Esophagus squamous epithelium (tissue), 5 donors: ENCODE data around the gene LRP1B. TPM values are rescaled to one million over a fixed set of nuclear protein-coding genes. Genes with fewer than 3 reads are reported as not detected.

ENCODE experiments used
- DNase-seq: peaks from one replicate; lab custom pipeline; 2025; lab: John Stamatoyannopoulos, UW
- H3K27ac ChIP-seq, 4 donors: fragments of 200-600 bp; sonication (generic); one replicate each; pipeline ENCODE4 v1.5.1; 2016 to 2019; ENCODE audit warnings: mild to moderate bottlenecking in 1 of 4
- H3K27me3 ChIP-seq, 4 donors: fragments of 200-600 bp; sonication (generic); 1 replicate in 3 of 4; 2 replicates in 1 of 4; pipeline versions ENCODE4 v1.5.1 to v1.6.0; 2017 to 2021; ENCODE audit warnings: antibody characterized with exemption in 1 of 4
- H3K36me3 ChIP-seq, 3 donors: fragments of 200-600 bp; sonication (generic); one replicate each; pipeline ENCODE4 v1.5.1; 2016 to 2019
- H3K4me1 ChIP-seq, 3 donors: fragments of 200-600 bp; sonication (generic); one replicate each; pipeline ENCODE4 v1.5.1; 2017 to 2019
- H3K4me3 ChIP-seq, 4 donors: fragments of 200-600 bp; sonication (generic); 1 replicate in 3 of 4; 2 replicates in 1 of 4; pipeline ENCODE4 v1.5.1; 2016 to 2019; ENCODE audit warnings: mild to moderate bottlenecking in 2 of 4, moderate library complexity in 1 of 4
- H3K9me3 ChIP-seq, 3 donors: fragments of 200-600 bp; sonication (generic); one replicate each; pipeline ENCODE4 v1.5.1; 2016 to 2019
- CTCF ChIP-seq, 6 experiments: fragments of 450-650 bp in 4 of 6; fragments of 200-600 bp in 2 of 6; sonication (generic) in 2 of 6; IDR thresholded peaks; one replicate each; pipeline ENCODE4 v1.5.1; 2016 to 2019; ENCODE audit warnings: antibody characterized with exemption in 6 of 6, mild to moderate bottlenecking in 4 of 6, moderate library complexity in 4 of 6
- POLR2A ChIP-seq, 4 donors: fragments of 450-650 bp; IDR thresholded peaks; one replicate each; pipeline ENCODE4 v1.6.1; 2017; ENCODE audit warnings: antibody characterized with exemption in 4 of 4, mild to moderate bottlenecking in 4 of 4, moderate library complexity in 3 of 4
- WGBS, 2 donors: methylation state at CpG; one replicate each; pipeline ENCODE4 v1.1.5; 2018; 5-methylcytosine and 5-hydroxymethylcytosine counted together
- intact Hi-C: fragments of 100-400 bp; cut with DNase I; formaldehyde crosslinking; loops from one replicate; pipeline ENCODE4 v1.15.0; 2022
- total RNA-seq, 4 donors: library from RNA; depleted of rRNA; stranded (reverse); fragments of >200 nt; gene quantifications; one replicate each; pipeline ENCODE4 v1.1.0, GENCODE V29; 2016
- donor health status: DM: yes; HTN: yes; CAD: no.

LRP1B gene
- total RNA-seq, 4 donors from 2014 or later = 0.04 to 1.1 (median 0.23) TPM

DNA sequence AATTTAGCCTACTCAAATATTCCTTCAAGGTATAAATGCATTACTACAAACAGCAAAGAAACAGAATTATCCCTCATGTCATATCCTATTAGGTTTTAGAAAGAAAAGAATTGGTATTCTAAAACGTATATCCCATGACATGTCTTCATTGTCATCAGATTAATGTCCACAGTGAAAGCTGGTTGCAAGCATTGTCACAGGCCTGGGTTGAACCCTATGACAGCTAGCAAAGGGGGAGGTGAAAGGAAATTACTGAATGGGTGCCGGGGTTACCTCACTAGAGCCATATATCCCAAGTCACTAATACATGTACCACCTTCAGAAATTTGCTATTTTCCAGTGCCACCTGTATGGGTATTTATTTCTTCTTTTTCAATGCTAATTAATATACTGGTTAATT is 1720.1 kb downstream of the LRP1B start:
- Histone ChIP-seq H3K36me3 (no peaks in the 10 kb centered on the region), H3K4me1 (no peaks in the 10 kb centered on the region), H3K27me3 (no peaks in the 10 kb centered on the region), H3K27ac (no peak overlapping the region), H3K9me3 (no peaks in the 10 kb centered on the region), H3K4me3 (no peak overlapping the region)
- WGBS, 2 donors = 49 to 54% methylated on average over 2 of the region's 2 CpGs
- intact Hi-C loops = no loop called here
- DNase-seq = no peak
- TF ChIP-seq CTCF (IDR thresholded peaks at IDR 0.05) = no peak
- no peak for TF ChIP-seq POLR2A (IDR thresholded peaks at IDR 0.05)

GRCh38 chr2:140401056-140401455 is 1729.8 kb downstream of the LRP1B start:
- 72 to 80% methylated on average over 1 to 2 of the region's 2 CpGs for WGBS, 2 donors

DNA sequence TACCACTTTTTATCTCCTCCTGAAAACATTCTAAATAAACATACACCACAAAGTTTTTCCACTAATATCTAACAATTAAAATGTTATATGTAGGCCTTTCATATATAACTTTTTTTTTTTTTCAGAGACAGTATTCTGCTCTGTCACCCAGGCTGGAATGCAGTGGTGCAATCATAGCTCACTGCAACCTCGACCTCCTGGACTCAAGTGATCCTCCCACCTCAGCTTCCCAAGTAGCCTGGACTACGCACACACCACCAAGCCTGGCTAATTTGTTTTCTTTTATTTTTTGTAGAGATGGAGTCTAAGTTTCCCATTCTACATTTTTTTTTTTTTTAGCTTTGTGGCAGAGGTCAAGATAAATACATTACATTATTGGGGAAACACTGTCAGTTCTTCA is 1738.0 kb downstream of the LRP1B start:
- 50 to 57% methylated on average over 2 of the region's 2 CpGs for WGBS, 2 donors
- H3K9me3 ChIP-seq = no peaks in the 10 kb centered on the region
- H3K4me1 ChIP-seq = no peaks in the 10 kb centered on the region
- H3K36me3 ChIP-seq = no peaks in the 10 kb centered on the region
- H3K4me3 ChIP-seq = no peak overlapping the region
- intact Hi-C loops = no loop called here
- no peak for TF ChIP-seq CTCF (IDR thresholded peaks at IDR 0.05)
- TF ChIP-seq POLR2A (IDR thresholded peaks at IDR 0.05) = no peak
- DNase-seq = no peak
- no peak overlapping the region for H3K27ac ChIP-seq
- no peaks in the 10 kb centered on the region for H3K27me3 ChIP-seq

More at GRCh38 chr2:140401056-140401455, 1729.8 kb downstream of the LRP1B start:
- H3K27me3 ChIP-seq = no peaks in the 10 kb centered on the region
- TF ChIP-seq POLR2A (IDR thresholded peaks at IDR 0.05) (no peak), CTCF (IDR thresholded peaks at IDR 0.05) (no peak)
- no peak for DNase-seq
- no peak overlapping the region for H3K4me3 ChIP-seq
- no peaks in the 10 kb centered on the region for H3K36me3 ChIP-seq
- H3K4me1 ChIP-seq = no peaks in the 10 kb centered on the region
- peaks cover 0 to 10% (median 5%) of the 10 kb centered on the region in 3 donors for H3K9me3 ChIP-seq
- intact Hi-C loops = no loop called here
- no peak overlapping the region for H3K27ac ChIP-seq

GRCh38 chr2:140384946-140385345 is 1745.9 kb downstream of the LRP1B start:
- Histone ChIP-seq H3K4me3 (no peak overlapping the region), H3K27me3 (no peaks in the 10 kb centered on the region), H3K9me3 (no peaks in the 10 kb centered on the region), H3K27ac (no peak overlapping the region), H3K36me3 (no peaks in the 10 kb centered on the region), H3K4me1 (no peaks in the 10 kb centered on the region)
- WGBS, 2 donors = 82 to 94% methylated on average over 5 to 6 of the region's 6 CpGs
- TF ChIP-seq POLR2A (IDR thresholded peaks at IDR 0.05) = no peak
- no peak for TF ChIP-seq CTCF (IDR thresholded peaks at IDR 0.05)
- intact Hi-C loops = no loop called here
- DNase-seq = no peak

DNA sequence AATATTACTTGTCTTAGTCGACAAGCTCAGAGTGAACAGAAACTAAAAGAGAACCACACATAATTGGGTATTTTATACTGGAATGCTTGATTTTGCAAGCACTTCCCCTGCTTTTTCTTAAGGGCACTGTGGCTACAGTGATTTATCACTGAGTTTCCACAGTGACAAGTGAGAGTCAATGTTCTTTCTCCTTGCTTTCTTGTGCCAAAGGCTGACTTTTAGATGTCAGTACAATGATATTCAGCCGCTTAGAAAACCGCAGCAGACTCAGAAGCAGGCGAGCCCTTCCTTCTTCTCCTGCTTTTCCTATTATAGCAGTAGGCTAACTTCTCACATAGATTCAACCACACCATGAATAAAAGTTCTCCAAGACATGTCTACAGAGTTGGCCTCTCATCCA is 1747.0 kb downstream of the LRP1B start:
- DNase-seq = no peak
- Histone ChIP-seq H3K36me3 (no peaks in the 10 kb centered on the region), H3K27ac (no peak overlapping the region), H3K9me3 (no peaks in the 10 kb centered on the region), H3K27me3 (no peaks in the 10 kb centered on the region), H3K4me1 (no peaks in the 10 kb centered on the region), H3K4me3 (no peak overlapping the region)
- 67% methylated on average over 4 of the region's 4 CpGs for WGBS, 2 donors
- intact Hi-C loops = no loop called here
- TF ChIP-seq CTCF (IDR thresholded peaks at IDR 0.05) (no peak), POLR2A (IDR thresholded peaks at IDR 0.05) (no peak)
